ENCODE data around the gene MAP1B. TPM values are rescaled to one million over a fixed set of nuclear protein-coding genes. Genes with fewer than 3 reads are reported as not detected.
A peak's percentile ranks its signal among the peaks of the same experiment; 100 is the strongest.

The MAP1B gene
- total RNA-seq, 3 donors from 2014 or later, result 258 to 2,233 (median 271) TPM

DNA sequence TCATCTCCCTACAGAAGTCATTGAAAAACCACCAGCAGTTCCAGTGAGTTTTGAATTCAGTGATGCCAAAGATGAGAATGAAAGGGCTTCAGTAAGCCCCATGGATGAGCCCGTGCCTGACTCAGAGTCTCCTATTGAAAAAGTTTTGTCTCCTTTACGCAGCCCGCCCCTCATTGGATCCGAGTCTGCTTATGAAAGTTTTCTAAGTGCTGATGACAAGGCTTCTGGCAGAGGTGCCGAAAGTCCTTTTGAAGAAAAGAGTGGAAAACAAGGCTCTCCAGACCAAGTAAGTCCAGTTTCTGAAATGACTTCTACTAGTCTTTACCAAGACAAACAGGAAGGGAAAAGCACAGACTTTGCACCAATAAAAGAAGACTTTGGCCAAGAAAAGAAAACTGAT is 90.1 kb downstream of the MAP1B start:
- no peaks in the 10 kb centered on the region for H3K4me1 ChIP-seq
- TF ChIP-seq POLR2AphosphoS5 (IDR thresholded peaks at IDR 0.05), result no peak
- no peak for TF ChIP-seq POLR2A (IDR thresholded peaks at IDR 0.05)
- TF ChIP-seq CTCF (IDR thresholded peaks at IDR 0.05), result no peak
- H3K9me3 ChIP-seq, result no peaks in the 10 kb centered on the region
- H3K36me3 ChIP-seq, result no peaks in the 10 kb centered on the region
- intact Hi-C loops (cut with DNase I; ENCODE audit: low total_unique reads), result no loop called here
- no peaks in the 10 kb centered on the region for H3K27me3 ChIP-seq
- no peak for DNase-seq (ENCODE audit: low spot score in 2 of 2)
- H3K27ac ChIP-seq, result no peak overlapping the region
- no peak overlapping the region for H3K4me3 ChIP-seq

DNA sequence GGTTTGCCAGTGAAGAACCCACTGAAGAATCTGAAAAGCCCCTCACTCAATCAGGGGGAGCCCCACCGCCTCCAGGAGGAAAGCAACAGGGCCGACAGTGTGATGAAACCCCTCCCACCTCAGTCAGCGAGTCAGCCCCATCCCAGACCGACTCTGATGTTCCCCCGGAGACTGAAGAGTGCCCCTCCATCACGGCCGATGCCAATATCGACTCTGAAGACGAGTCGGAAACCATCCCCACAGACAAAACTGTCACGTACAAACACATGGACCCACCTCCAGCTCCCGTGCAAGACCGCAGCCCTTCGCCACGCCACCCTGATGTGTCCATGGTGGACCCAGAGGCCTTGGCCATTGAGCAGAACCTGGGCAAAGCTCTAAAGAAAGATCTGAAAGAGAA is 92.4 kb downstream of the MAP1B start:
- no peak overlapping the region for H3K4me3 ChIP-seq
- TF ChIP-seq POLR2AphosphoS5 (IDR thresholded peaks at IDR 0.05), result no peak
- TF ChIP-seq CTCF (IDR thresholded peaks at IDR 0.05), result no peak
- H3K36me3 ChIP-seq, result no peaks in the 10 kb centered on the region
- no peak overlapping the region for H3K27ac ChIP-seq
- DNase-seq (ENCODE audit: low spot score in 2 of 2), result no peak
- no peaks in the 10 kb centered on the region for H3K9me3 ChIP-seq
- intact Hi-C loops (cut with DNase I; ENCODE audit: low total_unique reads), result no loop called here
- H3K27me3 ChIP-seq, result no peaks in the 10 kb centered on the region
- no peaks in the 10 kb centered on the region for H3K4me1 ChIP-seq

DNA sequence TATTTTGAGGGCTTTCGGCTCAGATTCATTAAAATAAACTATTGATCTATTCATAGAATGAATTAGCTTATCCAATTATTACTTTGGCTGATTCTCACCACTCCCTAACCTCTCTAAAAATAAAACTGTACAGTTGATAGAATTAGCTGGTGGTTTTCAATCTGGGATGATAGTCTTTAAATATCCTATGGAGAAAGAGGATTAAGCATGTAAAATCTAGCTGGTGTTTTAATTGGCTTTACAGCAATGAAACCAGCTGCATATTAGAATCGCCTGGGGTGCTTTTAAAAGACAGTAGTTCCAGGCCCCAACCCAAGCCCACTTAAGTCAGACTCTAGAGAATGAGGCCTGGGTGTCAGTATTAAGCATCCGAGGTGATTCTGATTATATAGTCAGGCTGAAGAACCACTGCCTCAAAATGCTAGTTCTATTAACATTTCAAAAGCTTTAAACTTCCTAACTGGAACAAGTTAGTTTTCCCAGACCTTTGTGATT is 95.1 kb downstream of the MAP1B start:
- DNase-seq (ENCODE audit: low spot score in 2 of 2), result no peak
- Histone ChIP-seq H3K36me3 (no peaks in the 10 kb centered on the region), H3K27me3 (no peaks in the 10 kb centered on the region), H3K4me3 (no peak overlapping the region), H3K9me3 (no peaks in the 10 kb centered on the region), H3K4me1 (no peaks in the 10 kb centered on the region), H3K27ac (peak overlapping the region in 1 of 2 donors; percentile 3)
- TF ChIP-seq POLR2A (IDR thresholded peaks at IDR 0.05), result no peak
- TF ChIP-seq POLR2AphosphoS5 (IDR thresholded peaks at IDR 0.05), result no peak
- TF ChIP-seq CTCF (IDR thresholded peaks at IDR 0.05), result no peak
- intact Hi-C loops (cut with DNase I; ENCODE audit: low total_unique reads), result no loop called here

DNA sequence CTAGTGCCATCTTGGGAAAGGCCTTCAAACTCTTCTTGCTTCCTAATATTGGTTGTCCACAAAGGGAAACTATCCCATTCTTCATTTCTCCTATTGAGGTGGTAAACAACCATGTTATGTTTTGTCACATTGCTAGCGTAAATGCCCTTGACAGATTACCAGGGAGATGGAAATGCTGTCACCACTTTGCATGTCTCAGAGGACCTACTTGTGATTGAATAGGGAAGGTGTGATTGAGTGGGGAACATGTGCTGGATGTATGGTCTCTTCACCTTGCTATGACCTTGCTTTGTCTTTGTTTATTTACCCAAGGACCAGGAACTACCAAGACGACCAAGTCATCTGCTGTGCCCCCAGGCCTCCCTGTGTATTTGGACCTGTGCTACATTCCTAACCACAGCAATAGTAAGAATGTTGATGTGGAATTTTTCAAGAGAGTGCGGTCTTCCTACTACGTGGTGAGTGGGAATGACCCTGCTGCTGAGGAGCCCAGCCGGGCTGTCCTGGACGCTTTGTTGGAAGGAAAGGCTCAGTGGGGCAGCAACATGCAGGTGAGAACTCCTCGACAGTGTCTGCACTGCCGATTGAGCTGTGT is 96.1 kb downstream of the MAP1B start:
- H3K36me3 ChIP-seq, result no peaks in the 10 kb centered on the region
- TF ChIP-seq POLR2A (IDR thresholded peaks at IDR 0.05) (no peak), CTCF (IDR thresholded peaks at IDR 0.05) (no peak), POLR2AphosphoS5 (IDR thresholded peaks at IDR 0.05) (no peak)
- no peak overlapping the region for H3K4me3 ChIP-seq
- no peak overlapping the region for H3K27ac ChIP-seq
- no peaks in the 10 kb centered on the region for H3K9me3 ChIP-seq
- intact Hi-C loops (cut with DNase I; ENCODE audit: low total_unique reads), result no loop called here
- no peaks in the 10 kb centered on the region for H3K4me1 ChIP-seq
- no peaks in the 10 kb centered on the region for H3K27me3 ChIP-seq
- DNase-seq (ENCODE audit: low spot score in 2 of 2), result peak in 1 of 2 donors; percentile 32

DNA sequence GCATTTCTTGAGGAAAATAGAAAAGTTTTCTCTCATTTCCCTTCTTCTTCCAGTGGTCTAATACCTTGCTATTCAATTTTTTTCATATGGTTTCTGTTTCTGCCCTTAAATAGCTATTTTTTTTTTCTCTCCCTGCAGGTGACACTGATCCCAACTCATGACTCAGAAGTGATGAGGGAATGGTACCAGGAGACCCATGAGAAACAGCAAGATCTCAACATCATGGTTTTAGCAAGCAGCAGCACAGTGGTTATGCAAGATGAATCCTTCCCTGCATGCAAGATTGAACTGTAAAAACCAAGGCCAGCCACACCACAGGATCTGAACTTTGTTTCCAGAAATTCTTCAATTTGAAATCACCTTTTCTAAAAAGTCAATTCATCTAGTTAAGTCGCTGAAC is 97.7 kb downstream of the MAP1B start:
- H3K27me3 ChIP-seq, result no peaks in the 10 kb centered on the region
- TF ChIP-seq POLR2AphosphoS5 (IDR thresholded peaks at IDR 0.05), result no peak
- TF ChIP-seq POLR2A (IDR thresholded peaks at IDR 0.05), result no peak
- TF ChIP-seq CTCF (IDR thresholded peaks at IDR 0.05), result no peak
- intact Hi-C loops (cut with DNase I; ENCODE audit: low total_unique reads), result loop anchor here (5.0 kb wide), 1 partner anchor 377 kb away; no protein-coding TSS in a partner anchor
- DNase-seq (ENCODE audit: low spot score in 2 of 2), result no peak
- H3K4me3 ChIP-seq, result no peak overlapping the region
- no peaks in the 10 kb centered on the region for H3K36me3 ChIP-seq
- H3K4me1 ChIP-seq, result no peaks in the 10 kb centered on the region
- H3K9me3 ChIP-seq, result no peaks in the 10 kb centered on the region
- no peak overlapping the region for H3K27ac ChIP-seq
